NCI-H1694 (cell line): ENCODE data around the gene DQX1.
A peak's percentile ranks its signal among the peaks of the same experiment; 100 is the strongest.
"Not testable (repeated sequence)": the region's sequence is repeated elsewhere in the genome, so short reads cannot be mapped to it uniquely, and the experiment has no call there.

Source experiments
- DNase-seq: peaks from one replicate; lab custom pipeline; 2025; lab: John Stamatoyannopoulos, UW

Gene DQX1

GRCh38 chr2:74525717-74526648 is at the start of gene DQX1:
Gene DQX1 (minus strand): TSS chr2:74526231. CDS start chr2:74525729, 502 bp downstream.
- no peak for DNase-seq

GRCh38 chr2:74575320-74575719 is 49.3 kb upstream of the DQX1 start:
- DNase-seq, result peak; percentile 11

GRCh38 chr2:74573747-74574562 is 47.9 kb upstream of the DQX1 start:
- DNase-seq, result no peak

- no peak for DNase-seq
These were observed 46.3 kb upstream of the DQX1 start for GRCh38 chr2:74572178-74572925.

GRCh38 chr2:74571058-74571457 is 45.0 kb upstream of the DQX1 start:
- no peak for DNase-seq

- DNase-seq, result no peak
These were observed 43.7 kb upstream of the DQX1 start for GRCh38 chr2:74569686-74570085.

GRCh38 chr2:74567881-74568280 is 41.9 kb upstream of the DQX1 start:
- DNase-seq, result no peak

GRCh38 chr2:74566754-74567085 is 40.7 kb upstream of the DQX1 start:
- no peak for DNase-seq

GRCh38 chr2:74566076-74566753 is 40.2 kb upstream of the DQX1 start:
- no peak for DNase-seq

- DNase-seq, result no peak
These were observed 38.2 kb upstream of the DQX1 start for GRCh38 chr2:74564222-74564621.

GRCh38 chr2:74562126-74562775 is 36.2 kb upstream of the DQX1 start:
- no peak for DNase-seq

- DNase-seq, result not testable (repeated sequence)
These were observed 35.0 kb upstream of the DQX1 start for GRCh38 chr2:74561022-74561421.

GRCh38 chr2:74560591-74560990 is 34.6 kb upstream of the DQX1 start:
- no peak for DNase-seq

- no peak for DNase-seq
These were observed 33.9 kb upstream of the DQX1 start for GRCh38 chr2:74559912-74560311.

GRCh38 chr2:74558284-74559230 is 32.5 kb upstream of the DQX1 start:
- no peak for DNase-seq

- no peak for DNase-seq
These were observed 30.9 kb upstream of the DQX1 start for GRCh38 chr2:74556831-74557370.

- DNase-seq, result no peak
These were observed 30.1 kb upstream of the DQX1 start for GRCh38 chr2:74556159-74556558.

GRCh38 chr2:74555610-74556103 is 29.6 kb upstream of the DQX1 start:
- DNase-seq, result no peak

- DNase-seq, result no peak
These were observed 28.9 kb upstream of the DQX1 start for GRCh38 chr2:74554820-74555531.
